NCI-H2107 (cell line): ENCODE measurements around the gene HELQ.
"Not testable (repeated sequence)": the region's sequence is repeated elsewhere in the genome, so short reads cannot be mapped to it uniquely, and the experiment has no call there.

ENCODE experiments used
- DNase-seq: peaks from one replicate; lab custom pipeline; 2025; lab: John Stamatoyannopoulos, UW

HELQ gene, protein sequence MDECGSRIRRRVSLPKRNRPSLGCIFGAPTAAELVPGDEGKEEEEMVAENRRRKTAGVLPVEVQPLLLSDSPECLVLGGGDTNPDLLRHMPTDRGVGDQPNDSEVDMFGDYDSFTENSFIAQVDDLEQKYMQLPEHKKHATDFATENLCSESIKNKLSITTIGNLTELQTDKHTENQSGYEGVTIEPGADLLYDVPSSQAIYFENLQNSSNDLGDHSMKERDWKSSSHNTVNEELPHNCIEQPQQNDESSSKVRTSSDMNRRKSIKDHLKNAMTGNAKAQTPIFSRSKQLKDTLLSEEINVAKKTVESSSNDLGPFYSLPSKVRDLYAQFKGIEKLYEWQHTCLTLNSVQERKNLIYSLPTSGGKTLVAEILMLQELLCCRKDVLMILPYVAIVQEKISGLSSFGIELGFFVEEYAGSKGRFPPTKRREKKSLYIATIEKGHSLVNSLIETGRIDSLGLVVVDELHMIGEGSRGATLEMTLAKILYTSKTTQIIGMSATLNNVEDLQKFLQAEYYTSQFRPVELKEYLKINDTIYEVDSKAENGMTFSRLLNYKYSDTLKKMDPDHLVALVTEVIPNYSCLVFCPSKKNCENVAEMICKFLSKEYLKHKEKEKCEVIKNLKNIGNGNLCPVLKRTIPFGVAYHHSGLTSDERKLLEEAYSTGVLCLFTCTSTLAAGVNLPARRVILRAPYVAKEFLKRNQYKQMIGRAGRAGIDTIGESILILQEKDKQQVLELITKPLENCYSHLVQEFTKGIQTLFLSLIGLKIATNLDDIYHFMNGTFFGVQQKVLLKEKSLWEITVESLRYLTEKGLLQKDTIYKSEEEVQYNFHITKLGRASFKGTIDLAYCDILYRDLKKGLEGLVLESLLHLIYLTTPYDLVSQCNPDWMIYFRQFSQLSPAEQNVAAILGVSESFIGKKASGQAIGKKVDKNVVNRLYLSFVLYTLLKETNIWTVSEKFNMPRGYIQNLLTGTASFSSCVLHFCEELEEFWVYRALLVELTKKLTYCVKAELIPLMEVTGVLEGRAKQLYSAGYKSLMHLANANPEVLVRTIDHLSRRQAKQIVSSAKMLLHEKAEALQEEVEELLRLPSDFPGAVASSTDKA

GRCh38 chr4:83455281-83456183 is at the start of gene HELQ, which contains the start of gene MRPS18C:
HELQ (minus strand) TSS chr4:83455823; CDS start chr4:83455693, 130 bp downstream.
MRPS18C (plus strand) TSS chr4:83456058; CDS start chr4:83456078, 20 bp downstream.
- DNase-seq: peak; percentile 83

GRCh38 chr4:83504996-83505395 is 49.4 kb upstream of the HELQ start:
- no peak for DNase-seq

- DNase-seq: no peak
Observed at GRCh38 chr4:83504503-83504902, 48.9 kb upstream of the HELQ start.

DNA sequence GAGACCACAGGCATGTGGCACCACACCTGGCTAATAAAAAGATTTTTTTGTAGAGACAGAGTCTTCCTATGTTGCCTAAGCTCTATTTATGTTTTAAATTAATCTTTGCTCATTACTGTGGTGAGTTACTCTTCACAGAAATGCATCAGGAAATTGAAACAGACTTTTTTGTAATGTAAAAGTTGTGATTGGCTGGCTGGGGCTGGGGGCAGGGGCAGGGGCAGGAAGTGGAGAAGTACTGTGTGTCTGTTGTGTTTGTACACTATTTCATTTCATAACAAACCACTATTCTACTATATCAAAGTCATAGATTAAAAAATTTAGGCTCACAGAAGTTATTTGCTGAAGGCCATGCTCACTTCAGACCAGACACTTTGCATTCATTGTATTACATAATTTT is 48.4 kb upstream of the HELQ start:
- no peak for DNase-seq

DNA sequence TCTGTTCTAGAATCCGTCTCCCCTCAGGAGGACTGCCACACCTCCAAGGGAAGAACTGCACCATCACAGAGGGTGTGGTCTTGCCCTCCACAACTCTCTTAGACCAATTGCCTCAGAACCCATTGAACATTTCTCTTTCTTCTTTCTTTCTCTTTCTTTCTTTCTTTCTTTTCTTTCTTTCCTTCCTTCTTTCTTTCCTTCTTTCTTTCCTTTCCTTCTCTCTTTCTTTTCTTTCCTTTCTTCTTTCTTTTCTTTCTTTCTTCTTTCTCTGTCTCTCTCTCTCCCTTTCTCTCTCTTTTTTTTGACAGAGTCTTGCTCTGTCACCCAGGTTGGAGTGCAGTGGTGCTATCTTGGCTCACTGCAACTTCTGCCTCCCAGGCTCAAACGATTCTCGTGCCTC is 46.0 kb upstream of the HELQ start:
- not testable (repeated sequence) for DNase-seq

DNA sequence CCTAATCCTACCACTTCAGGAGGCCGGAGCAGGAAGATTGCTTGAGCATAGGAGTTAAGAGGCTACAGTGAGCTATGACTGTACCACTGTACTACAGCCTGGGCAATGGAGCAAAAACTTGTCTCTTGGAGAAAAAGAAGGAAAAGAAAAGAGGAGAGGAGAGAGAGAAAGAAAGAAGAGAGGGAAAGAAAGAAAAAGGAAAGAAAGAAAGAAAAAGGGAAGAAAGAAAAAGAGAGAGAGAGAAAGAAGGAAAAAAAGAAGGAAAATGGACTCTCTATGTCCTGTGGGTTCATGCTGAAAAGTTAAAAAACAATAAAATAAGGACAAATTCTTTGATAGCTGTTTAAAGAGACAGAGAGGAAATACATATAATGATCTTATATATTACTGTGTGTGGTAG is 42.6 kb upstream of the HELQ start:
- DNase-seq: no peak

GRCh38 chr4:83496085-83496917 is 40.7 kb upstream of the HELQ start:
- DNase-seq: not testable (repeated sequence)

- no peak for DNase-seq
Observed at GRCh38 chr4:83490876-83491450, 35.3 kb upstream of the HELQ start.

- no peak for DNase-seq
Observed at GRCh38 chr4:83489711-83490326, 34.2 kb upstream of the HELQ start.

DNA sequence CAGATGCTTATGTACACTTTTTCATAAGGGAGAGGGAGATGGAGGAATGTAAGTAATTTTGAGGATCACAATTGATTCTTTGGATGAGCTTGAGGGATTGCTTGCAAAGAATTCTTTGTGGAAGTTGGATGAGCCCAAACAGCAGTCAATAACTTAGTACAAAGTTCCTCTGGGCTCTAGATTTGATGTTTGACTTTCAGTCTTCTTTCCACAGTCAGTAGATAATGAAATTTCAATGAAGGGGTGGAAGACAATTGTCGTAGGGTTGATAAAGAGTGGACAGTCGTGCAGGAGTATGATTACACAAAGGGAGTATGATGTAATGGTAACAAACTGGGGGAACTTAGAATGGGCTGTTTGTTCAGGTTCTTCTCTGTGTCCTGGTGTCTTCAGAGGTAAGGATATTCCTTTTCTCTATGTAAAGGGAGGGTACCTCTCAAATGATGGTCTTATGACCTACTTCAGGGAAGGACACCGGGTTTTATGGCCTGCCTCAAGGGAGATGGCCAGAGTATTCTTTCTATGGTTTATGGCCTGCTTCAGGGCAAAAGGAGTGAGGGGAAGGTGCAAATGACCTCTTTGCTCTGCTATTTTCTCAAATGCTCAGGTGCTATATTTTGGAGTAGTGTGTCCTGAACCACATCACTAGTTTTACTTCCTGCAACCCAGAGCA is 31.0 kb upstream of the HELQ start:
- no peak for DNase-seq

DNA sequence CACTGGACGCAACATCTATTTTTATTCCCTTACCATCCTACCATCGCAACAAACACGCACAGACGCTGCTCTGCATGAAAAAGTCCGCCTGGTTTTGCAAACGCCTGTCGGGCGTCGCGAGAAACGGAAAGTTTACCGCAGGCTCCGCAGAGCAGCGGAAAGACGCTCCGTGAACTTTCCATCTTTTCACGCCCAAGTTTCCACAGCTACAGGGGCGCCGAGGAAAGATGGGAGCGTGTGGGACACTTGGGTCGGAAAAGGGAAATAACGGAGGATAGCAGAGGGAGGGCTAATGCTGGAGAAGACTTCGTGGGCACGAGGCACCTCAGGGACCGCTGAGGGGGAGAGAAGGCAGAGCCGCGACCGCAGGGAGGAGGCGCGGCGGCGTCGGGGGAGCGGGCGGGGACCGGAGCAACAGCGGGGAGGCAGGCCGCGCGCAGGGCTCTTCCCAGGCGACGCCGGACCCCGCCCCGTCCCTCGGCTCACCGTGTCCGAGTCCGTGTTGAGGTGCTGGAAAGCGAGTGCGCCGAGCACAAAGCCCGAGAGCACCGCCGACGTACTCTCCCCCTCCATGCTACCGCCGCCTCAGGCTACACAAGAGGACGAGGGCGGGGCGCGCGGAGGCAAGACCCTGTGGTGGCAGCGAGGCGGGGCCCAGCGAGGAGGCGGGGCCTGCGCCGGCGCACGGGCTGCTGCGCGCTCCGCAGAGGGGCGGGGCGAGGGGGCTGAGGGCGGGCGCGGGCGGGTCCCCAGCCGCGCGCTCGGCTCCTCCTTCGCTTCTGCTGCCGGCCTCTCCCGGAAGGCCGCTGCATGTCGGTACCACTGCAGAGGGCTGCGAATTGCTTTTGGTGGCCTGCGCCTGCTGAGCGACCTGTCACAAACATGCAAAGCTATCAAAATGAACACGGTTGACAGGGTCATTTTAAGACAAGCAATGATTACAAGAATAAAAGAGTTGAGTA is 29.2 kb upstream of the HELQ start, which contains the start of gene ABRAXAS1:
TSS of gene ABRAXAS1 (minus strand) at position 601 of the 962 bp plus-strand sequence. CDS start at position 573, 28 bp downstream.
- DNase-seq: peak; percentile 66

- DNase-seq: no peak
Observed at GRCh38 chr4:83473966-83474365, 18.3 kb upstream of the HELQ start.

- DNase-seq: no peak
Observed at GRCh38 chr4:83473423-83473822, 17.8 kb upstream of the HELQ start.

DNA sequence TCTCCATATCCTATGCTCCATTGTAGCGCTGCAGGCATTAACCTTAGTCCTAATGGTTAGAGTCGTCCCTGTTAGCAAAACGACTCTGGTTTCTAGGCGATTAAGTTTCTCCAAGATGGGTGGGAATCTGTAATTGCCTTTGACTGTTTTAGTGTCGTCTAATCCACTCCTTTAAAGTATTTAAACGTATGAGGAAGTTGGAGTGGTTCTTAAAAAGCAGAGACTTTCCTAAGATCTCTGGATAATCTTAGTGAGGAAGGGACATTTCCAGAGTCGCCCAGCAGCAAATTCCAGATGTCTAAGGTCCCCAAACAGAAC is 520 bp upstream of the HELQ start:
- DNase-seq: no peak

DNA sequence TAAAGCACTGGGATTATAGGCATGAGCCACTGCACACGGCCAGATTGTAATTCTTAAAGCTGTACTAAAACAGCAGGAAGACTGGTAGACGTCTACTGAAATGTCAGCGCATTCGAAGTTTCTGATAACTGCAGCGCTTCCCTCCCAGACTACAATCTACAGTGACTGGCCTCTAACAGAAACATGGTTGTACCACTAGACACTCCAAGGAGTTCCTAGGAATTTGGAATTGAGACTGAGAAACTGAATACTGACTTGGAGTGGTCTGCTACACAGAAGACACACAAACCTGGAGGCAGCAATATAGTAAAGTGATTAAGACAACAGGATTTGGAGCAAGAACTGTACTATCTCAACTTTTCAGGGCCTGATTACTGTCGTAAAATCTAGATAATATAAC is 937 bp downstream of the HELQ start:
- no peak for DNase-seq

DNA sequence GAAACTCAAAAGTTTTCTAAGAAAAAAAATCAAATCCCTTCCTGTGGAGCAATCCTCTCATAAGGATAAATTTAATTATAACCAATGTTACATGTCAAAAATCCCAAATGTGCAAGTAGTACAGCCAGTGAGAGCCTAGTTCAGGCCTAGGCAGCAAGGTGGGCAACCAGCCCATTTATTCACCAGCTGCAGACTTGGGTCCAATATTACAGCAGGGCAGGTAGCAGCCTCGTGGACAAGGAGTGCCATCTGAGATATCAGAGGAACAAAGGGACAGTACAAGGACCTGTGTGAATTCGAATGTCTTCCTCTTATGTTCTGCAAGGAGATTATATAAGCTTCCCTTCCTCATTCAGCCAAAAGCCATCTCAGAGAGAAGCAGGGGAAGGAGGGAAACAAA is 6.6 kb downstream of the HELQ start:
- no peak for DNase-seq

DNA sequence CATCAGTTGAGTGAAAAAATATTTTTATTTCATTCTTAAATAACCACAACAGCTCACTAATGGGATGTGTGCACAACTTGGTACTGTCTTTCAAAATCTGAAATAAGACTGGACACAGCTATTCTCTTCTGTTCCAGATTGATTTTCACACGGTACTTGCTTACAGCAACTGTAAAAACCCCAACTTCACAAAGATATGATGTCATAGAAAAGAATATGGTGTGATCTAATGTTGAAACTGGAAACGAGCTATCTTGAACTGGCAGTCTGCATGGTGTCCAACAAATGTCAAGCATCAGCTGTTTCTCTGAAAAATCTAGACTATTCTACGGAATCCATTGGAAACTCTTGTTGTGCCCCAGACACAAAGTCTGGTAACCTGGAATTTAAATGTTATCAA is 14.7 kb downstream of the HELQ start:
- no peak for DNase-seq
